CD4-positive, alpha-beta T cell treated with Interleukin-15 for 4 hours (primary cell): ENCODE measurements around the gene PIGS.
"Not testable (repeated sequence)": the region's sequence is repeated elsewhere in the genome, so short reads cannot be mapped to it uniquely, and the experiment has no call there.

Experiments used
- DNase-seq: peaks from one replicate; pipeline ENCODE4 v3.0.0-alpha.2; 2020; ENCODE audit warnings: low spot score

The PIGS gene

GRCh38 chr17:28571361-28572122 is at the start of gene PIGS:
PIGS (minus strand) TSS chr17:28571524; CDS start chr17:28571496, 28 bp downstream.
- DNase-seq, result peak; percentile 88

GRCh38 chr17:28620010-28620409 is 48.7 kb upstream of the PIGS start:
- no peak for DNase-seq

GRCh38 chr17:28618464-28618863 is 47.1 kb upstream of the PIGS start:
- no peak for DNase-seq

- no peak for DNase-seq
Observed at GRCh38 chr17:28616281-28616680, 45.0 kb upstream of the PIGS start.

DNA sequence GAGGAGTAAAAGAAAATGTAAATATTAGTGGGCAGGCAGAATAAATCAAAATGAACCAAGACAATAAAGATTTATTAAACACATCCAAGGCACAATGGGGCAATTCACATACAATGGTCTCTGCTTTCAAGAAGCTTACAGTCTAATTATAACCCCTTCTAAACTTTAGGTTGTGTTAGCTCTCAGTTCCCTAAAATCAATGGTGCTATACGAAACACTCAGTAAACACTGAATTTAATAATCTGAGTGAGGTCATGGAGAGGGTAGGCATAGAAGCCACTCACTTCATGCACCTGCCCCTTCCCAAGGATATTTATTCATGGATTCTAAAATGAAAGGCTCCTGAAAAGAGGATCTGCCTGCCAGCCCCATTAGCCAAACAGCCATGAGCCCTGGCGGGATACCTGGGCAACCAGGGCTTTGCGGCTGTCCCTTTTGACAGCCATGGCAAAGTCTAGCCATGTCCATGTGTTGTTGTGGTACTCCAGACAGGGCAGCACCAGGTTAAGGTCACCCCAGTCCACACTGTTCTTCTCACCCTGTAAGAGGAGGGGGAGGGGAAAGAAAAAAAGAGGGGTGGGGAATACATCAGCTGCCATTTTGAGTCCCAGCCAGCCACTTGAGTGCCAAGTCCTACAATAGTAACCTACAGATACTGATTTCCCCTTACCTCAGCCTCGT is 44.1 kb upstream of the PIGS start:
- DNase-seq, result no peak

GRCh38 chr17:28613931-28614381 is 42.6 kb upstream of the PIGS start, which contains the start of gene RSKR:
RSKR (minus strand) TSS chr17:28614185; CDS start chr17:28614161, 24 bp downstream.
- no peak for DNase-seq

DNA sequence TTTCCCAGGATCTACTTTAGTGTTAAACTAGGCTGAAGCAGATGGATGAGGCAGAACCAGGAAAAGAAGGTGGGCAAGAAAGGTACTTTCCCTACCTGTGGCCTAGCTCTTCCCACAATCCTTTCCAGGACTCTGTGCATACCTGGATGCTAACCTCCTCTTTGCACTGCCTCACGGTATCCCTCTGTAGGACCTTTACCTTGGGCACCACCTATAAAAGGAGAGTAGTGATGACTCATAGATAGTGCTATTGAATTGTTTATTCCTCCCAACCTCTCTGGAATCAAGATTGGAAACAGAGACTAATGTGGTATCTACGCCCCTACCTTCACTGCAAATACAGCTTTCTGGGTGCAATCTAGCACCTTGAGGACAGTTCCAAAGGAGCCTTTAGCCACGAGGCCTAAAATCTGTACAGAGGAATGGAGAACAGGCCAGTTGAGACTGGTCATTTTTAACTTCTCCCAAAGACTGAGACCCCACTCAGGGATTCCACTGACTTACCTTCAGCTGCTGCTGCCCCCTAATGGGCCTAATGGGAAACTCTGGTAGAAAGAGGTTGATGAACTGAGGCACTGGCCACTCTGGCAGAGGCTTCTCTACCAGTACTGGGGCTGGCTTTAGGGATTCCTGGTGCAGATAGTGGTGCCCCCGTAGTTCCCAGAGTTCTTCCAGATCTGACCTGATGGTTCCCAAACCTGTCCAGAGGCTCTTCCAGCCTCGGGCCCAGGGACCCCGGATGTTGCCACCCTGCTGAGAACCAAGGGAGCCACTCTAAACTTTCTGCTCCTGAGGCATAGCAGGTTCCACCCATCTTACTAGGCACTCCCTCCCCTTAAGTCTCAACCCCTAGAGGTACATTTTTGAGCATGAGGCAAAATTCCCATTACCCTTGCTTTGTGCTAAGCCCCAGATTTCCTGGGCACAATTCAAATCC is 41.9 kb upstream of the PIGS start:
- peak; percentile 46 for DNase-seq

GRCh38 chr17:28612531-28612930 is 41.2 kb upstream of the PIGS start:
- no peak for DNase-seq

GRCh38 chr17:28610376-28610775 is 39.1 kb upstream of the PIGS start:
- no peak for DNase-seq

DNA sequence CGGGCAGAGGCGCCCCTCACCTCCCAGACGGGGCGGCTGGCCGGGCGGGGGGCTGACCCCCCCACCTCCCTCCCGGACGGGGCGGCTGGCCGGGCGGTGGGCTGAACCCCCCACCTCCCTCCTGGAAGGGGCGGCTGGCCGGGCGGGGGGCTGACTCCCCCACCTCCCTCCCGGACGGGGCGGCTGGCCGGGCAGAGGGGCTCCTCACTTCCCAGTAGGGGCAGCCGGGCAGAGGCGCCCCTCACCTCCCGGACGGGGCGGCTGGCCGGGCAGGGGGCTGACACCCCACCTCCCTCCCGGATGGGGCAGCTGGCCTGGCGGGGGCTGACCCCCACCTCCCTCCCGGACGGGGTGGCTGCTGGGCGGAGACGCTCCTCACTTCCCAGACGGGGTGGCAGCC is 32.7 kb upstream of the PIGS start:
- not testable (repeated sequence) for DNase-seq

DNA sequence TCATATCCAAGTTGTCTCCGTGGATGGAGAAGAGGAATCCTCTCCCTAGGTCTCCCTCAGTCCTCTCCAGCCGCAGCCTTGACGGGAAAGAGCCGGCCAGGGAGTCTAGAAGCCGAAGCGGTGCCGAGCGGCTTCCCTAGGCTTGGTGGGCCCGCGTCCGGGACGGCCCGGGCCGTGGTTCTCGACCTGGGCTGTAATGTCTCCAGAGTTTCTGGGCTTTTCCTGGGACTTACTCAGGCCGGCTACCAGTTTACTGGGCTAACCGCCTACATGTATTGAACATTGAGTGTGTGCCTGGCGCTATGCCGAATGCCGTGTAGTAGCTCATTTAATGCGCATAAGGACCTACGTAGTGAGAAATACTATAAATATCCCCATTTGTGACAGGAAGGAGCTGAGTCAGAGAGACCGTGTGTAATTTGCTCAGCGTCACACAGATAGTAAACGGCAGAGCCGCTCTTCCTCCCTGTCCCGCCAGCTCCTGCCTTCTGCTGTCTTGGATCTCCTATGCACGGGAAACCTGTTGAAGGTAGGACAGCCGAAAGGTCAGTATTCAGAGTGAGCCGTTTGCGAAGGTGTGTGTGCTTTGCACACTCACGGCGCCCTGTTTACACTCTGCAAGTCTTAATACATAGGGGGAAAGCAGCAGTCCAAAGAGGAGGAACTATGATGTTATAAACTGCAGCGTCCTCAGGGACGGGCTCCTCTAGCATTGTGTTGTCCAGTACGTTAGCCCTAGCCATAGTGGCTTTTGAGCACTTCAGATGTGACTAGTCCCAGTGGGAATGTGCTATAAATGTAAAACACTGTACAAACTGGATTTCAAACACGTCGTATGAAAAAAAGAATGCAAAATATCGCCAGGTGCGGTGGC is 28.2 kb upstream of the PIGS start:
- peak; percentile 68 for DNase-seq

DNA sequence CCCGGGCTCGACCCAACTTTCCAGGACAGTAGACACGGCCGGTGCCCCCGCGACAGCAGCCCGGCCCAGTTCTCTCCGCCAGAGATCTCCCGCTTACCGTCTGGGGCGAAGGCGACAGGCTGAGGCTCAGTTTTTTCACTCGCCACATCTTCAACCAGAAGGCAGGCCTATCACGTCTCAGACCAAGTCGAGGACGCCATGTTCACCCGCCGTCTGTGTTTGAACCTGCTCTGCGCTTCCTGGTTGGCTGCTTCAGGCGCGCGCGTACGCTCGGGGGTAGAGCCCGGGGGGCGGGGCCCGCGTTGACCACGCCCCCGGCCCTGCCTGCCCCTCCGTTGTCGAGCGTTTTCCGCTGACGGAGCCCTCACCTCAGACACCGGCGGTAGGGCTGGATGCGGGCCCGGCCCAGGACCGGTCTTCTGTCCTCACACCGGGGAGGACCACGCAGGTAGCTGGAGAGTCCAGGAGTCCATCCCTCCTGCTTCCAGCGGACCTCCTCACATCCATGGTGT is 27.5 kb upstream of the PIGS start, which contains the start of gene SPAG5:
Gene SPAG5, minus strand, starts transcription at position 227 of the 512 bp plus-strand sequence. Its CDS starts 79 bp downstream, at position 148.
- peak; percentile 94 for DNase-seq

DNA sequence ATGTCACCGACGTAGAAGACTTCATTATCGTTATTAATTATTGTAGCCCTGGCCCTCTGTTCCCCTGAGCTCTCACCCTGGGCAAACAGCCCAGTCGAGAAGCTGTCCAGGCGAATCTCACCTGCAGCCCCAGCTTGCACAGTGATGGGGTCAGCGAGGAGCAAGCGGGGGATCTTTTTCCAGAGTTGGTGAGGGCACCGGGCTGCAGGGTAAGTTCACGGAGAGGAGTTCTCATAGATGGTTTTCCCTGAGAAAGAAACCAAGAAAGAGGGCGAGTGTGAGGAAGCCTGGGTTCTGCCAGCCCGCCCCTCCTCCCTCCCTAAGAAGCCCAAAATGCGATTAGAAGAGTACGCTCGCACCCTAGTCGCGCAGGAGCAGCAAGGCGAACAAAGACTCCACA is 27.1 kb upstream of the PIGS start:
- no peak for DNase-seq

DNA sequence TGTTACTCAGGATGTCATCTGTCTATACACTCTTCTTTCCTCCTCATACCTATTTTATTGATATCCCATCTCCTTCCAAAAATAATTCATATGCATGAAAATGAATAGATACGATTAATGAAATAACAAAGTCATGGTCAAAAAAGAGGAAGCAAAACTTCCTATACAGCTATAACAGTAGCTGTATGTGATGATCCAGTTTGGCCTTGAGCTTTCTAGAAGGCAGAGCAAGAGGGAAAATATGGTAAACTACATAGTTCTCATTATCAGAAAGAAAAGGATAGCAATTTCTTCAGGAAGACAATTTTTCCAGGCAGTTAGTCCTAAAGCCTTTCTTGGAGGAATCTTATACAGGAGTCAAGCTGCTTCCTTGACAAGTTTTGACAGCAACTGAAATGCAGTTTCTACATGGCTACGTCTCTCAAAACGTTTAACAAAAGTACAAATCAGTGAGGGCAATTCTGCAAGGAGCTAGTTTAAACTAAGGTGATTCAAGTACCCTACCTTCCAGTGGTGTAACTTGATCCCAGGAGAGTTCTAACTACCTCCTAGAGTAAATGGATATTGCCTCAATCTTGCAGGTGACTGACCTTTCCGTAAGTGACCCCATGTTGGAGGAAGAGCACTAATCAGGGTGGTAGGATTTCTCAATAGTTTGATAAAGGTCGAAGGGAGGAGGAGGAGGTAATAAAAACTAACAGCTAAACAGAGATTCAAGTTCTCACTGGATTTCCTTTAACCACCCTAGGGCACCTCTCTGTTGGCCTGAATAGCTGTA is 26.5 kb upstream of the PIGS start:
- no peak for DNase-seq

GRCh38 chr17:28592260-28592659 is 20.9 kb upstream of the PIGS start:
- no peak for DNase-seq

DNA sequence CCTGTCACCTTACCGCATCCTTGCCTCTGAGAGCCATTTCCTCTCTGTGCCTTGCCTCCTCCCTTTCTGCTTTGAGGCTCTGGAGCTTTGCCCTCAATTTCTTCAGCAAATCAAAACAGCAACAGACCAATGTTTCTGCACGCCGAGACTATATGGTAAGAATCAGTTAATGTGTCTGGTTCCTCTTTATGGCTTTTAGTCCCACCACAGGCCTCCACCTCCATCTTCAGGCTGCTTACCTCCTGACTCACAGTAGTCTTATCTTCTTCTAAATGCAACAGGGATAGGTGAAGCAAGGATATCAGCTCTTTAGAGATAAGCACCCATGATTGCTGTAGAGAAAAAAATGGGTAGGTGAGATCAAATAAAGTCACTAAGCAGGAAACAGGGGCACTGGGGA is 14.5 kb upstream of the PIGS start:
- no peak for DNase-seq

GRCh38 chr17:28584434-28584833 is 13.1 kb upstream of the PIGS start:
- DNase-seq, result no peak

GRCh38 chr17:28582513-28582912 is 11.2 kb upstream of the PIGS start:
- DNase-seq, result no peak

DNA sequence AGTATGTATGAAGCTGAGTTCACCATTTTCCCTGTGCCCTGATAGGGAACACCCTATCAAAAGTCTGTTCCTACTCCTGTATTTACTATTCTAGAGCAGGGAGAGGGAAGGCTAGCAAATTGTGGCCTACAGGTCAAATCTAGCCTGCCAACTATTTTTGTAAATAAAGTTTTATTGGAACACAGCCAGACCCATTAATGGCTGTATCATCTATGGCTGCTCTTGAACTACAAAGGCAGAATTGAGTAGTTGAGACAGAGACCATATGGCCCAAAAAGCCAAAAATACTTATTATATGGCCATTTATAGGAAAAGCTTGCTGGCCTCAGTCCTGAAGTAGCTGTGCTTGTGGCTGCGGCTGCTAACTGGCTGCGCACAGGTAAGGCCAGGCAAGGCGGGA is 9.6 kb upstream of the PIGS start:
- no peak for DNase-seq

GRCh38 chr17:28579526-28579925 is 8.2 kb upstream of the PIGS start:
- no peak for DNase-seq
